Measurements from ENCODE around the gene IKBKE. TPM values are rescaled to one million over a fixed set of nuclear protein-coding genes. Genes with fewer than 3 reads are reported as not detected.

Gene IKBKE
- total RNA-seq, 1 donor from 2014 or later: 8.5 TPM

GRCh38 chr1:206541236-206541833 is 71.1 kb downstream of the IKBKE start:
- ATAC-seq: no peak
- Histone ChIP-seq H3K9me3 (no peaks in the 10 kb centered on the region), H3K4me1 (peaks cover 21% of the 10 kb centered on the region), H3K27ac (peak overlapping the region; percentile 78), H3K36me3 (no peaks in the 10 kb centered on the region), H3K4me3 (no peak overlapping the region), H3K27me3 (no peaks in the 10 kb centered on the region)
- no peak for DNase-seq
- intact Hi-C loops (cut with DNase I): no loop called here
- no peak for TF ChIP-seq CTCF (IDR thresholded peaks at IDR 0.05)

- Histone ChIP-seq H3K36me3 (no peaks in the 10 kb centered on the region), H3K9me3 (no peaks in the 10 kb centered on the region), H3K27ac (no peak overlapping the region), H3K27me3 (no peaks in the 10 kb centered on the region), H3K4me3 (no peak overlapping the region), H3K4me1 (peaks cover 12% of the 10 kb centered on the region)
- ATAC-seq: peak; percentile 85
- DNase-seq: peak; percentile 85
- intact Hi-C loops (cut with DNase I): loop anchor here (5.0 kb wide), 1 partner anchor 38 kb away; no protein-coding TSS in a partner anchor
- peak; percentile 91 for TF ChIP-seq CTCF (IDR thresholded peaks at IDR 0.05)
These were observed 74.4 kb downstream of the IKBKE start for GRCh38 chr1:206544562-206545257.

GRCh38 chr1:206545351-206545750 is 75.1 kb downstream of the IKBKE start:
- Histone ChIP-seq H3K27me3 (no peaks in the 10 kb centered on the region), H3K4me3 (no peak overlapping the region), H3K27ac (no peak overlapping the region), H3K4me1 (peaks cover 6% of the 10 kb centered on the region), H3K36me3 (no peaks in the 10 kb centered on the region), H3K9me3 (no peaks in the 10 kb centered on the region)
- no peak for ATAC-seq
- no peak for TF ChIP-seq CTCF (IDR thresholded peaks at IDR 0.05)
- intact Hi-C loops (cut with DNase I): loop anchor here (5.0 kb wide), 1 partner anchor 37 kb away; no protein-coding TSS in a partner anchor
- DNase-seq: no peak

Small RNA genes within 50 kb of the gene (microRNA-seq; reads per million reads assigned to microRNA genes)
- gene MIR6769B (ENCODE audit: borderline microRNAs expressed): not detected

Other genes with a start within 250 kb of the IKBKE start
- 37.6 TPM for gene RASSF5, start 37.1 kb downstream of the IKBKE start, total RNA-seq
- gene EIF2D, start 142.0 kb downstream of the IKBKE start, total RNA-seq: 49.8 TPM
- 8.1 TPM for gene DYRK3, start 165.1 kb downstream of the IKBKE start, total RNA-seq
- 92.3 TPM for gene MAPKAPK2, start 214.4 kb downstream of the IKBKE start, total RNA-seq

All from upper lobe of right lung (tissue), 1 donor.